Natural killer cell (primary cell): ENCODE data around the gene COL11A2. TPM values are rescaled to one million over a fixed set of nuclear protein-coding genes. Genes with fewer than 3 reads are reported as not detected.

Experiments used
- ATAC-seq, 3 donors: fragments of 150-1000 bp in 2 of 3; fragments of 200-7000 bp in 1 of 3; cut with Tn5 transposase; 1 replicate in 1 of 3; 2 replicates in 2 of 3; pipeline ENCODE4 v1.10.0; 2021; ENCODE audit warnings: mild to moderate bottlenecking in 2 of 3, moderate library complexity in 2 of 3
- DNase-seq, 2 donors: peaks; one replicate each; pipeline versions ENCODE4 v3.0.0 to v3.0.0-alpha.2; 2013 to 2021; ENCODE audit warnings: mixed read lengths in 1 of 2
- H3K27ac ChIP-seq: one replicate; pipeline ENCODE4 v1.5.1; 2013; ENCODE audit warnings: mild to moderate bottlenecking, low read length
- H3K27me3 ChIP-seq: one replicate; pipeline ENCODE4 v1.6.1; 2013; ENCODE audit warnings: low read length; ENCODE audit not compliant: control insufficient read depth, insufficient read depth
- H3K36me3 ChIP-seq: one replicate; pipeline ENCODE4 v1.6.1; 2013; ENCODE audit warnings: low read length; ENCODE audit not compliant: control insufficient read depth, insufficient read depth
- H3K4me1 ChIP-seq: one replicate; pipeline ENCODE4 v1.6.1; 2013; ENCODE audit warnings: low read length; ENCODE audit not compliant: control insufficient read depth, insufficient read depth
- H3K4me3 ChIP-seq: one replicate; pipeline ENCODE4 v1.5.1; 2013; ENCODE audit warnings: low read length
- H3K9me3 ChIP-seq: one replicate; pipeline ENCODE4 v1.6.1; 2013; ENCODE audit warnings: low read length; ENCODE audit not compliant: control insufficient read depth, insufficient read depth
- H3K27ac Mint-ChIP-seq, 2 donors: one replicate each; pipeline ENCODE4 v1.8.0; 2022; ENCODE audit warnings: mild to moderate bottlenecking in 2 of 2, mixed read lengths in 2 of 2, moderate library complexity in 1 of 2
- H3K27me3 Mint-ChIP-seq, 2 donors: one replicate each; pipeline ENCODE4 v1.8.0; 2022; ENCODE audit warnings: low read depth in 2 of 2, mixed read lengths in 2 of 2
- H3K36me3 Mint-ChIP-seq: one replicate; pipeline ENCODE4 v1.8.0; 2022; ENCODE audit warnings: mixed read lengths
- H3K4me1 Mint-ChIP-seq, 2 donors: one replicate each; pipeline ENCODE4 v1.8.0; 2022; ENCODE audit warnings: mixed read lengths in 2 of 2
- H3K4me3 Mint-ChIP-seq: one replicate; pipeline ENCODE4 v1.8.0; 2022; ENCODE audit warnings: mild to moderate bottlenecking, moderate library complexity, mixed read lengths
- H3K9me3 Mint-ChIP-seq, 2 donors: one replicate each; pipeline ENCODE4 v1.8.0; 2022; ENCODE audit warnings: mixed read lengths in 2 of 2
- WGBS: methylation state at CpG from one replicate; pipeline ENCODE4 v1.1.7; 2013; ENCODE audit warnings: missing lambda C conversion rate; ENCODE audit not compliant: insufficient coverage; 5-methylcytosine and 5-hydroxymethylcytosine counted together
- intact Hi-C: fragments of 100-400 bp; cut with micrococcal nuclease; formaldehyde crosslinking; loops from one replicate; pipeline ENCODE4 v1.14.2; 2022
- total RNA-seq, 4 donors: library from RNA; stranded (reverse); fragments of 120-200 nt in 1 of 4; gene quantifications; one replicate each; pipeline versions ENCODE4 v1.2.3 to v1.2.4, GENCODE V29; 2013 to 2022
- TF ChIP-seq, protein P1 (sequence below): fragments of 200-600 bp; IDR thresholded peaks from one replicate; pipeline ENCODE4 v1.8.0; 2022; ENCODE audit warnings: antibody characterized with exemption

Gene COL11A2
- total RNA-seq, 3 donors from 2014 or later (not counting 1 experiment from before 2014, with no cell fraction given) = 0.93 to 2.0 (median 0.94) TPM

DNA sequence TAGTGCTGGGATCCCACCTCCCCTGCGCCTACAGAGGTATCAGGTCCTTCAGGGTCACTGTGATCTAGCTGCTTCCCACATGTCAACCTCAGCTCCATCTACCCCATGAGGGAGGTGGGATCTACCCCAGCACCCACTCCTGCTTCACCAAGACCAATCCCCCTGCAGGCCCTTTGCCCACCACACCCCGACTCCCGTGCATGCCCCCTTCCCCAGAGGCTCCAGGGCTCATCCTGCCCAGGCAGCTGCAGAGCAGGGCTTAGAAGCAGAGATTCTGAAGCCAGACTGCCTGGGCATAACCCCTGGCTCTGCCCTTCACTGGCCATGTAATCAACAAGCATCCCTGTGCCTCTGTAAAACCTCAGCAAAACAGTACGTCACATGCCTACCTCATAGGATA, 17.5 kb downstream of the COL11A2 start:
- H3K4me1 ChIP-seq = no peaks in the 10 kb centered on the region
- H3K27ac Mint-ChIP-seq = no peak overlapping the region
- no peaks in the 10 kb centered on the region for H3K36me3 Mint-ChIP-seq
- 86% methylated on average over 4 of the region's 4 CpGs for WGBS
- no peaks in the 10 kb centered on the region for H3K36me3 ChIP-seq
- no peaks in the 10 kb centered on the region for H3K9me3 Mint-ChIP-seq
- DNase-seq (no peak), ATAC-seq (no peak)
- H3K27ac ChIP-seq = no peak overlapping the region
- peaks cover 7 to 19% of the 10 kb centered on the region in 2 donors for H3K27me3 Mint-ChIP-seq
- TF ChIP-seq, protein P1, sequence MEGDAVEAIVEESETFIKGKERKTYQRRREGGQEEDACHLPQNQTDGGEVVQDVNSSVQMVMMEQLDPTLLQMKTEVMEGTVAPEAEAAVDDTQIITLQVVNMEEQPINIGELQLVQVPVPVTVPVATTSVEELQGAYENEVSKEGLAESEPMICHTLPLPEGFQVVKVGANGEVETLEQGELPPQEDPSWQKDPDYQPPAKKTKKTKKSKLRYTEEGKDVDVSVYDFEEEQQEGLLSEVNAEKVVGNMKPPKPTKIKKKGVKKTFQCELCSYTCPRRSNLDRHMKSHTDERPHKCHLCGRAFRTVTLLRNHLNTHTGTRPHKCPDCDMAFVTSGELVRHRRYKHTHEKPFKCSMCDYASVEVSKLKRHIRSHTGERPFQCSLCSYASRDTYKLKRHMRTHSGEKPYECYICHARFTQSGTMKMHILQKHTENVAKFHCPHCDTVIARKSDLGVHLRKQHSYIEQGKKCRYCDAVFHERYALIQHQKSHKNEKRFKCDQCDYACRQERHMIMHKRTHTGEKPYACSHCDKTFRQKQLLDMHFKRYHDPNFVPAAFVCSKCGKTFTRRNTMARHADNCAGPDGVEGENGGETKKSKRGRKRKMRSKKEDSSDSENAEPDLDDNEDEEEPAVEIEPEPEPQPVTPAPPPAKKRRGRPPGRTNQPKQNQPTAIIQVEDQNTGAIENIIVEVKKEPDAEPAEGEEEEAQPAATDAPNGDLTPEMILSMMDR = no peak
- H3K4me3 ChIP-seq = no peak overlapping the region
- intact Hi-C loops = no loop called here
- H3K9me3 ChIP-seq = no peaks in the 10 kb centered on the region
- no peaks in the 10 kb centered on the region for H3K27me3 ChIP-seq
- no peaks in the 10 kb centered on the region for H3K4me1 Mint-ChIP-seq
- no peak overlapping the region for H3K4me3 Mint-ChIP-seq

DNA sequence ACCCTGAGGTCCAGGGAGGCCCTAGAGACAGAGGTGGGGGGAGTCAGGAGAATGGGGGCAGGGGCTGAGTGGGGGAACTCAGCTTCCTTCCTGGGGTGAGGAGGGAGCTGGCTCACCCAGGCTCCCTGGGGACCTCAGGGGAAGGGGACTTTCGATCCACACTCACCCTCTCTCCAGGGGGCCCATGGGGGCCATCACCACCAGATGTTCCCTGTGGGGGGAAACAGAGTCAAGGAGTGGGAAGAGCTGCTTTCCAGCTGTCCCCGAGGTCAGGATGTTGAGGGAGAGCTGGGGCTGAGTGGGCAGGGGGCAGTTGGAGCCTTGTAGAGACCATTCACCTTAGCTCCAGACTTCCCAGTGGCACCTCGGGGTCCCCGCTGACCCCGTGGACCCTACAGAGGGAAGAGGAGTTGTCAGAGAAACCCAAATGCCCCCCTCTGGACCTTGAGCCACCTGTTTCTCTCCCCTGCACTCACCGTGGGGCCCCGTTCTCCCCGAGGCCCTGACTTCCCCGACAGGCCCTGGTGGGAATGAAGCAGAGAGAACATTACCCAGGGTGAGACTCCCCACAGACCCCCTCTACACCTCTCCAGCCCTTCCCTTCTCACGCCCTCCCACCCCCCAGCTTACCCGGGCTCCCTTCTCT, 18.6 kb downstream of the COL11A2 start:
- TF ChIP-seq, protein P1 = no peak
- 51% methylated on average over 8 of the region's 11 CpGs for WGBS
- Mint-ChIP-seq H3K27ac (no peak overlapping the region), H3K27me3 (peaks cover 7 to 19% of the 10 kb centered on the region in 2 donors), H3K9me3 (no peaks in the 10 kb centered on the region), H3K36me3 (no peaks in the 10 kb centered on the region), H3K4me1 (no peaks in the 10 kb centered on the region), H3K4me3 (no peak overlapping the region)
- ATAC-seq (no peak), DNase-seq (no peak)
- no peak overlapping the region for H3K27ac ChIP-seq
- H3K9me3 ChIP-seq = no peaks in the 10 kb centered on the region
- no peaks in the 10 kb centered on the region for H3K36me3 ChIP-seq
- intact Hi-C loops = no loop called here
- no peaks in the 10 kb centered on the region for H3K27me3 ChIP-seq
- no peaks in the 10 kb centered on the region for H3K4me1 ChIP-seq
- H3K4me3 ChIP-seq = no peak overlapping the region

DNA sequence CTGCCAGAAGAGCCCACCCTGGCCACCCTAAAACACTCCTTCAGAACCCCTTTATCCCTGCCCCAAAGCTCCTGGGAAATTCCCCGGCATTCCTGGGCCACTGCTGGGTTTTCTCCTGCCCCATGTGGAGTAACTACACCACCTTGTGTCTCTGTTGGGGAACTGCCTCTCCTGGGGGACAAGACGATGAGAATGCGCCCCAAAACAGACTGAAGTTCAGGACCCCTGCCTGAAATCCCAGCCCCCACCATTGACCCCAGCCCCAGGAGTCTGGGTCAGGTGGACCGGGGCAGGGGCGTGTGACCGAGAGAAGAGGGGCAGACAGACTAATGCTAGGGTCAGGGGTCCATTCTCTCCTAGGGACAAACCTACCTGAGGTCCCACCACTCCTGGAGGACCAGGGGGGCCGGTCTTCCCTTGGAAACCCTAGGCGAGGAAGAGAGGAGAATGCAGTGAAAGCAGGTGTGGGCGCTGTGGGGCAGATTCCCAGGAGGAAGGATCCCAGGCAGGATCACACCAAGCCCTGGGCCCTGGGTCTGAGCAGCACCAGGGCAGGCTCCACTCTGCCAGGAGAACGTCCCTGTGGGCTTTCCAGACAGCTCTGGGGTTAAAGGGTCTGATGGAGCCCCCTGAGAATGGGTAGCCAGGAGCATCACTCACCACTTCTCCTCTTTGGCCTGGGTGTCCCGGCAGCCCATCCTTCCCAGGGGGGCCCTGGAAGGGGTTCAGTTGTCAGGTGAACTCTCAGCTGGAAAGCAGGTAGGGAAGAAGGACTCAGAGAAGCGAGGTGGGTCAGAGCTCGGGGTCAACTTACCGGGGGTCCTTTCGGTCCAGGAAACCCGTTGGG, 19.4 kb downstream of the COL11A2 start:
- no peak for ATAC-seq
- DNase-seq = peak in 1 of 2 donors; percentile 39
- Histone ChIP-seq H3K4me3 (no peak overlapping the region), H3K27me3 (no peaks in the 10 kb centered on the region), H3K27ac (no peak overlapping the region), H3K4me1 (no peaks in the 10 kb centered on the region), H3K9me3 (no peaks in the 10 kb centered on the region), H3K36me3 (no peaks in the 10 kb centered on the region)
- peaks cover 7 to 16% of the 10 kb centered on the region in 2 donors for H3K27me3 Mint-ChIP-seq
- H3K9me3 Mint-ChIP-seq = no peaks in the 10 kb centered on the region
- TF ChIP-seq, protein P1 = no peak
- H3K4me3 Mint-ChIP-seq = no peak overlapping the region
- intact Hi-C loops = no loop called here
- WGBS = 61% methylated on average over 15 of the region's 16 CpGs
- no peaks in the 10 kb centered on the region for H3K36me3 Mint-ChIP-seq
- no peak overlapping the region for H3K27ac Mint-ChIP-seq
- H3K4me1 Mint-ChIP-seq = no peaks in the 10 kb centered on the region
